Stimulated activated CD8-positive, alpha-beta memory T cell treated with anti-CD3 and anti-CD28 coated beads, Interleukin-4, amount 100 ng/mL, for 4 hours (primary cell): ENCODE measurements around the gene ZNF526.
A peak's percentile ranks its signal among the peaks of the same experiment; 100 is the strongest.

Experiments
- DNase-seq, 2 donors: peaks; one replicate each; pipeline ENCODE4 v3.0.0-alpha.2; 2020; ENCODE audit warnings: low read depth in 2 of 2, low spot score in 1 of 2

The ZNF526 gene, protein sequence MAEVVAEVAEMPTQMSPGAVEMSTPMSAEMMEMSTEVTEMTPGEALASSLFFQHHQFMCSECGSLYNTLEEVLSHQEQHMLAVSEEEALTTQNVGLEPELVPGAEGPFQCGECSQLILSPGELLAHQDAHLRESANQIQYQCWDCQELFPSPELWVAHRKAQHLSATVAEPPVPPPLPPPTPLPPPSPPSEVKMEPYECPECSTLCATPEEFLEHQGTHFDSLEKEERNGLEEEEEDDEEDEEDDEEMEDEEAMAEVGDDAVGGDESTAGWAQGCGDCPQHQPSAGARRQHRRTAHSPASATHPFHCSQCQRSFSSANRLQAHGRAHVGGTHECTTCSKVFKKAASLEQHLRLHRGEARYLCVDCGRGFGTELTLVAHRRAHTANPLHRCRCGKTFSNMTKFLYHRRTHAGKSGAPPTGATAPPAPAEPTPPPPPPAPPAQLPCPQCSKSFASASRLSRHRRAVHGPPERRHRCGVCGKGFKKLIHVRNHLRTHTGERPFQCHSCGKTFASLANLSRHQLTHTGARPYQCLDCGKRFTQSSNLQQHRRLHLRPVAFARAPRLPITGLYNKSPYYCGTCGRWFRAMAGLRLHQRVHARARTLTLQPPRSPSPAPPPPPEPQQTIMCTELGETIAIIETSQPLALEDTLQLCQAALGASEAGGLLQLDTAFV

DNA sequence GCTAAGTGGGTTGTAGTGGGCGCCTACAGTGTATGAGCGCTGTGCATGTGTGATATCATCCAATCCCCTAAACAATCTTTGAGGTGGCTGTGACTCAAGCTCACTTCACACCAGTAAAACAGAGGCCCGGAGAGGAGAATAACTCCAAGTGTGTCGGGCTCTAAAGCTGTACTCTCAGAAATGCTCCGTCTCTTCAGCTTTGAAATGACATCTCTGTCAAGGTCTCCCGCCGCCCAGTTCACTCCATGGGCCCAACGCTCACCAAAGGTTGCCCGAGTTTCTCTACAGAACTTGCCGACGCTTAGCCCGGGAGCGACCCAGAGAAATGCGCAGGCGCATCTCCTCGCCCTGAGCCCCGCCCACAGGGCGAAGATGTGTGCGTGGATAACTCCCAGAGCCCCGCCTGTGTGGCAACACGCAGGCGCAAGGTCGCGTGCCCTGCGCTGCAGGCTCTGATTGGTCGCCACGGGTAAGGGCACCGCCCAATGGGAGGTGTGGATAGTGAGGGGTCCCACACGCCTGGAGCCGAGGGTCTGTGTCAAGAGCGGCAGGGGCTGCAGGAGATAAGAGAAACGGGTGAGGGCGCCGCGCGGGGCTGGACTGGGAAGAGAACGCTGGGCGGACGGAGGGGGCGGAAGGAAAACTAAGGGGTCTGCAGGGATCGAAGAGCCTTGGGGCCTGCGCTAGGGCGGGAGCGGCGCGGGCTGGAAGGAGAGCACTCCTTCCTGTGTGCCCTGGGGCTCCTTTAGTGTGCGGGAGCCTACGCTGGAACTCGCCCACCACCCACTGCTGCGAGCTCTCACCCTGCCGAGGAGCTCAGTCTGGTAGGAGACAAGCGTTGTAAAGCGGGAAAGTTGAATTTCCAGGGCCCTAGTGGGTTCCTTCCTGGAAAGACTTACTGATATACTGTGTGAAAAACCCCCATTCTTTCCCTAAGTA lies at the start of gene ZNF526:
ZNF526 (plus strand) TSS at position 501 of the 939 bp plus-strand sequence. CDS start 4,092 bp downstream, outside the sequence.
- peak; percentile 89 to 95 for DNase-seq

- DNase-seq, result no peak
Observed at GRCh38 chr19:42170715-42171114, 49.4 kb upstream of the ZNF526 start.

DNA sequence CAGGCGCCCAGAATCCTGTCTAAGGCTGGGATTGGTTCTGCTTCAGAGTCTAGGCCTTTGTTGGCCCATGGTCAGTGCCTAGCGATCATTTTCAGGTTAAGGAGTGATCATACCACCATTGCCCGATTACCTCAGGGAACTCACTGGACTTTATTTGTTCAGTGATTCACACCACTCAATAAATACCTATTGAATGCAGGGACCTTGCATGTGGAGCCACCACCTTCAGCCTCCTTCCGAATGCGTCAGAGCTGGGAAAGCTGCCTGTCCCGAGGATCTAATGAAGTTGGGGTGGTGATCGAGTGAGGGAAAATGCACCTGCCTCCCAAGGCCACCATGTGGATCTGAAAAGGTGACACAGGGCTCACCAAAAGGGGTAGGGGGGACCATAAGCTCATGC lies 47.9 kb upstream of the ZNF526 start:
- no peak for DNase-seq

DNA sequence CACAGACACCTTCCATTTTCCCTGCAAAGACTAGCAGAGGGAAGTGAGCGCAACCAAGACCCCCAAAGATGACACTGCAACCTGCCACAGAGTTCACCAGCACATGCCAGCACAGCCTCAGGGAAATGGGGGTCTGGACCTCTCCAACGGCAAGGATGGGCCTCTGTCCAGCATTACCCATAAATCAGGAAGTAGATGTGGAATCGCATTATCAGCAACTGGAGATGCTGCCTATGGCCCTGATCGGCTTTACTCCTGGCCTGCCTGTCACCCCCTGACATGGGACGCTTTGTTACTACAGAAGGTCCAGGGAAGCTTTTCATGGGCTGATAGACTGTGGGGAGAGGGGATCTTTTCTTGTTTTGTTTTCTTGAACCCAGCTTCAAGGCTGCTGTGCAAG lies 46.4 kb upstream of the ZNF526 start:
- no peak for DNase-seq

- no peak for DNase-seq
Observed at GRCh38 chr19:42174188-42174587, 45.9 kb upstream of the ZNF526 start.

DNA sequence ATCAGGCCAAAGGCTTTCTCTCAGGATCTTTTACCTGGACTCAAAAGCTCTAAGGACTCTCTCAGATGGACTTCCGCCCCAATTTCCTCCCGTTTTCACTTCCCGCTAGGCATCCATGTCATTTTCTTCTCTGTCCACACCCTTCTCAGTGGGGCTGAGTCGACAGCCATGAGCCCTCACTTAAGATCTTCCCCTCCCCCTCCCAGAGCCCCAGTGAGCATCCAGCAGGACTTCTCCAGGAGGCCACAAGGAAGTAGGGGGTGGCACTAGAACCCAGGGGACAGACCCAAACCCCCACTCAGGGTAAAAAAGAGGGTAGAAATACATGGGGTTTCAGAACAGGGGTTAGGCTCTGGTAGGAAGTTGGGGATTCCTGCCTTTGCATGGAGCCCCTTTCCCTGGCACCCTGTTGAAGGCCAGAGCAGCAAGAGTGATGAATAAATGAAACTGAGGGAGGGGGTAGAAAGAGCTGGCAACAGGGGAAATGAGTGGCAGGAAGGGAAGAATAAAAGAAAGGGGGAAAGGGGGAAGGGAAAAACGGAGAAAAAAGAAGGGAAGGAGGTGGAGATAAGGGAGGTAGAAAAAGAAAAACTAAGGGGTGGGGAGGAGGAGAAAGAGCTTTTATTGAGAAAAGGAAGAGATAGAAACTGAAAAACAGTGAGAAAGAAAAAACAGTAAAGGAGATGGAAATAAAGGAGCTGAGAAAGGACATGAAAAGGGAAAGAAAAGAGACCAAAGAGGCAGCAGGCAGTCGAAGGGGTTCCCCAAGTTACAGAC lies 45.0 kb upstream of the ZNF526 start:
- no peak for DNase-seq

GRCh38 chr19:42175952-42176648 lies 44.0 kb upstream of the ZNF526 start:
- DNase-seq, result no peak

- DNase-seq, result no peak
Observed at GRCh38 chr19:42176649-42176989, 43.5 kb upstream of the ZNF526 start.

- peak in 1 of 2 donors; percentile 58 for DNase-seq
Observed at GRCh38 chr19:42176990-42177685, 43.0 kb upstream of the ZNF526 start.

GRCh38 chr19:42177686-42178019 lies 42.5 kb upstream of the ZNF526 start:
- DNase-seq, result no peak

GRCh38 chr19:42178791-42179674 lies 41.1 kb upstream of the ZNF526 start:
- DNase-seq, result no peak

- peak; percentile 56 to 59 for DNase-seq
Observed at GRCh38 chr19:42184401-42184861, 35.7 kb upstream of the ZNF526 start.

GRCh38 chr19:42185277-42185676 lies 34.8 kb upstream of the ZNF526 start:
- no peak for DNase-seq

DNA sequence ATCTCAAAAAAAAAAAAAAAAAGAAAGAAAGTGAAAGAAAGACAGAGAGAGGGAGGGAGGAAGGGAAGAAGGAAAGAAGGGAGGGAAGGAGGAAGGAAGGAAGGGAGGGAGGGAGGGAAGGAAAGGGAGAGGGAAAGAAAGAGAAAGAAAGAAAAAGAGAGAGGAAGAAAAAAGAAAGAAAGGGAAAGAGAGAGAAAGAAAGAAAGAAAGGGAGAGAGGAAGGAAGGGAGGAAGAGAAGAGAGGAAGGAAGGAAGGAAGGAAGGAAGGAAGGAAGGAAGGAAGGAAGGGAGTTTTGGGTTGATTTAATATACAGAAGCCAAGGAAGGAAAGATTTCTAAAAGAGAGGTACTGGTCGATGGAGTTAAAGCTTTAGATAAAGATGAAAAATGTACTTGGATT lies 31.4 kb upstream of the ZNF526 start:
- no peak for DNase-seq

DNA sequence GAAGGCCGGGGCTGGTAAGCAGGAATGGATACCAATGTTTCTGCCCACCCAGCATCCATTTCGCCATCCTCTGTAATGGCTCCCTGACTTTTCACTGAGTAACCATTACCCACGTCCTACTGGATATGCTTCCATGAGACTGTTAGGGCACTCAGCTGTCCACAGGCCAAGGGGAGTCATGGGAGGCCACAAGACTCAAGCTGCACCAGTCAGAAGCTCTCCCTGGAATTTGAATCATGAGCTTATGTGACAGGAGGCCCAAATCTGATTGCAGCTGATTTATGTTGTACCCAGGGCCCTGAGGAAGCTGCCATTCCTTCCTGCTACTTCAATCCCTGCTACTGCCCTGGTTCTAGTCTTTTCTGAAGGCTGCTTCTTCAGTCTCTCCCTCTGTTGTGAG lies 31.0 kb upstream of the ZNF526 start:
- no peak for DNase-seq

- no peak for DNase-seq
Observed at GRCh38 chr19:42191330-42191729, 28.8 kb upstream of the ZNF526 start.

DNA sequence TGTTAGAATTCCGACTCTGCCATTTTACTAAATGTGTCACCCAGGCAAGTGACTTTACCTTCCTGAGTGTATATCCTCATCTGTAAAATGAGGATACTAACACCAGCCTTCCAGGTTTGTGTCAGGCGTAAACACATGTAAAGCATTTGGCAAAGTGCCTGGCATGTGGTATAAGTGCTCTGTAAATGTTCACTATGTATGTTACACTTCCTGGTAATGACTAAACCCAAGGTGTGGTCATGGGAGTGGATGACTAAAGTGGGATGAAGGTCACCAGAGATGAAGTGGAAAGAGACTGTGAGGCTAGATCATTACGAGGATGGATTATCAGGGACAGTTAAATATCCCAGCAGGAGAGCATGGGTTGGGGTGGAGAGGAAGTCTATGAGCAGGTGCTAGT lies 28.3 kb upstream of the ZNF526 start:
- no peak for DNase-seq

DNA sequence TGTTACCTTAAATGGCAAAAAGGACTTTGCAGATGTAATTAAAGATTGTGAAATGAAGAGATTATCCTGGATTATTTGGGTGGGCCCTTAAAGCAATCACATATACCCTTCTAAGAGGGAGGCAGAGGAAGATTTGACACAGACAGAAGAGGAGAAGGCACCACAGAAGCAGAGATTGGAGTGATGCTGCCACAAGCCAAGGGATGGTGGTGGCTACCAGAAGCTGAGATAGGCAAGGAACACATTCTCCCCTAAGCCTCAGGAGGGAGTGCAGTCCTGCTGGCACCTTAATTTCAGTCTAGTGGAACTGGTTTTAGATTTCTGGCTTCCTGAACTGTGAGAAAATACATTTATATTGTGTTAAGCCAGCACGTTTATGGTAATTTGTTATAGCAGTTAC lies 26.8 kb upstream of the ZNF526 start:
- no peak for DNase-seq

DNA sequence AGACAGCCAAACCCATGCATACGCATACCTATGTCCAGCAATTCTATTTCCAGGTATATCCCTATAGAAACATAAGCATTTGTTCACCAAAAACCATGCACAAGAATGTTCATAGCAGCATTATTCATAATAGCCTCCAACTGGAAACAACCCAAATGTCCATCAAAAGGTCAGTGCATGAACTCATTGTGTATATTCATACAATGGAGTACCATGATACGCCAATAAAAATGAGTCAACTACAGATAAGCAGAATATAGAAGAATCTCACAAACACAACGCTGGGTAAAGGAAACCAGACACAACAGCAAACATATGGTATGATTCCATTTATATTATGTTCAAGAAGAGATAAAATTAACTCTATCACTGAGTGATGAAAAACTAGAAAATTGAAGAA lies 26.4 kb upstream of the ZNF526 start:
- no peak for DNase-seq
